Measurements from ENCODE around the gene SCGB1D2.
"Not testable (repeated sequence)": the region's sequence is repeated elsewhere in the genome, so short reads cannot be mapped to it uniquely, and the experiment has no call there.

Gene SCGB1D2

GRCh38 chr11:62242021-62242420, at the start of gene SCGB1D2:
Gene SCGB1D2 (plus strand): TSS chr11:62242239. CDS start chr11:62242308, 69 bp downstream.
- DNase-seq = peak; percentile 91

GRCh38 chr11:62193952-62194351, 48.1 kb upstream of the SCGB1D2 start:
- no peak for DNase-seq

DNA sequence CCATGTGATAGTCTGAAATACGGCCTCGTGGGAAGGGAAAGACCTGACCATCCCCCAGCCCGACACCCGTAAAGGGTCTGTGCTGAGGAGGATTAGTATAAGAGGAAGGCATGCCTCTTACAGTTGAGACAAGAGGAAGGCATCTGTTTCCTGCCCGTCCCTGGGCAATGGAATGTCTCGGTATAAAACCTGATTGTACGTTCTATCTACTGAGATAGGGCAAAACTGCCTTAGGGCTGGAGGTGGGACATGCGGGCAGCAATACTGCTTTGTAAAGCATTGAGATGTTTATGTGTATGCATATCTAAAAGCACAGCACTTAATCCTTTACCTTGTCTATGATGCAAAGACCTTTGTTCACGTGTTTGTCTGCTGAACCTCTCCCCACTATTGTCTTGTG, 47.0 kb upstream of the SCGB1D2 start:
- not testable (repeated sequence) for DNase-seq

- no peak for DNase-seq
Measured at GRCh38 chr11:62195945-62196344, 46.1 kb upstream of the SCGB1D2 start.

GRCh38 chr11:62197400-62197799, 44.6 kb upstream of the SCGB1D2 start:
- DNase-seq = not testable (repeated sequence)

DNA sequence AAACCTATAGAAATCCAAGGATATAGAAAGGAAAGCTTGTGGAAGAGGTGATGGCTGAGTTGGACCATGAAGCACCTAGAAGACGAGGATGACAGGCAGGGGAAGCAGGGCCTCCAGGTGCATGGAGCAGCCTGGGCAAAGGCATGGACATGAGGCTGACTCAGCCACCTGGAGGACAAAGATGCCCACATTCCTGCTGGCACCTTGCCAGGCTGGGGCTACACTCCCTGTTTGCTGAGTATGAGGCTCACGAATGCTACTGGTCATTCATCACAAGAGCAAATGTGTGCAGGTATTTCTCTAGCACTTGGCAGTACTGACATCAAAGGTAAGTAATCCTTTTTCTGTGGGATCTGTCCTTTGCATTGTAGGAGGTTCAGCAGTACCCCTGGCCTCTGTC, 40.7 kb upstream of the SCGB1D2 start:
- DNase-seq = no peak

DNA sequence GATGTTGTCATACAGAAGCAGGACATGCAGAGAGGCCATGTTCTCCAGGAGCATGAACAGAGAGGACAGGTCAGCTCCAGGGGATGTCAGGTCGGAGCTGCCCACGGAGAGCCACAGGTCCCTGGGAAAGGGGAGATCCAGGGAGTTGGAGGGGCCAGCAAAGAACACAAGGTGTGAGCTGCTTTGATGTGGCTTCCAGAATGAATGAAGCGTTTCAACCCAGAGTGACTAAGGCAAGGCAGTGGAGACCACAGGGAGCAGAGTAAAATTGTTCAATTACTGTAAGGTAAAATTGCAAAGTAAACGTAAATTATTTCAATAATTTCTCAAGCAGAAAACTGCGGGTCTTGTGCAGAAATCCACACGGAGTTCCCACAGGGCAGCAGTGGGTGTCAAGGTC, 39.1 kb upstream of the SCGB1D2 start:
- no peak for DNase-seq

DNA sequence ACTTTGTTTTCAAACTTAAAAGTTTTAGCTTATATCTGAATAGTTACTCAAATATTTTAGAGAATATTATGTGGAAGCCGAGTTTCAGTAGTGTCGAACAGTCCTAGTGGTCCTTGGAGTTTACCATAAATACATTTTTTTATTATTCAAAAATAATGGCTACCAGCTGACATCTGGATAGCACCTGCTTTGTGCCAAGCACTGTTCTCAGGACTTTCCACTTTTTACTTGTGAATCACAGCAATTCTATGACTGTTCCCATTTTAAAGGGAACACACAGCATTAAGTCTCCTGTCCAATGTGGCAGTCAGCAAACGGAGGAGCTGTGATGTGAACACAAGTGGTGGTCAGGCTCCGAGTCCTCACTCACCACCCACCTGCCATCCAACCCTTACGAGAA, 37.6 kb upstream of the SCGB1D2 start:
- no peak for DNase-seq

GRCh38 chr11:62205441-62205840, 36.6 kb upstream of the SCGB1D2 start:
- DNase-seq = no peak

- DNase-seq = not testable (repeated sequence)
Measured at GRCh38 chr11:62206276-62207066, 35.6 kb upstream of the SCGB1D2 start.

DNA sequence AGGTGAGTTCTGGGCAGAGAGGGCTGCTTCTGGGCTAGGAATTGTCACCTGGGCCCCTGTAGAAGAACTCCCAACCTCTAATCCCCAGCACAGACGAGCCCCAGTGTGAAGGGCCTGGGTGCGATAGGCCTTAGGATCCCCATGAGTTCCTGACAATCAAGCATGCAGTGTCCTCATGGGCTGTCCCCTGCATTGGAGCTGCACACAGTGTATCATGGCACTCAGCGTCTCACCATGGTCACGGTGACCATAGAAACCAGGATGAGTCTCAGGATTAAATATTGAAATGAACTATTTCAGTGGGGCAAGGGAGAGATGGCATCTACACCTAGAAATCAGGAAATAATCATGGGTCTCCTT, 33.3 kb upstream of the SCGB1D2 start:
- DNase-seq = peak; percentile 70

- DNase-seq = peak; percentile 19
Measured at GRCh38 chr11:62217191-62217748, 24.8 kb upstream of the SCGB1D2 start.

- no peak for DNase-seq
Measured at GRCh38 chr11:62221498-62221897, 20.5 kb upstream of the SCGB1D2 start.

GRCh38 chr11:62223095-62223494, 18.9 kb upstream of the SCGB1D2 start:
- no peak for DNase-seq

- no peak for DNase-seq
Measured at GRCh38 chr11:62233730-62234129, 8.3 kb upstream of the SCGB1D2 start.

DNA sequence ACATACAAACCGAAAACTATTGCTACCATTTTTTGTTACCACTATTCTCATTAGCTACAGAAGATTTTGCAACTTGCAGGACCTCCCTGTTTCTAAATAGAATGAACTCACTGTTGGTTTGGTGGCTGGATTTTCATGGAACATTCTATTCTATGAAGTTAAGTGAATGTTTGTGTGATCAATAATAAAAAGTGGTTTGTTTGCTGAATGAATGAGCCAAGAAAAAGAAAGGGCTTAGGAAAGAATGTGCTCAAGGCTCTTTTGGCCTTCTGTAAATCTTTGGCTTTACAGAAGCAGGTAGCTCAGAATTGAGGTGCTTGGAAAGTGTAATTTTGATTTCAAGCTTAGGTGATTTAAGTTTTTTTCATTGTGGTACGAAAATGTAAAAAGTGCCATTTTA, 5.9 kb upstream of the SCGB1D2 start:
- no peak for DNase-seq

DNA sequence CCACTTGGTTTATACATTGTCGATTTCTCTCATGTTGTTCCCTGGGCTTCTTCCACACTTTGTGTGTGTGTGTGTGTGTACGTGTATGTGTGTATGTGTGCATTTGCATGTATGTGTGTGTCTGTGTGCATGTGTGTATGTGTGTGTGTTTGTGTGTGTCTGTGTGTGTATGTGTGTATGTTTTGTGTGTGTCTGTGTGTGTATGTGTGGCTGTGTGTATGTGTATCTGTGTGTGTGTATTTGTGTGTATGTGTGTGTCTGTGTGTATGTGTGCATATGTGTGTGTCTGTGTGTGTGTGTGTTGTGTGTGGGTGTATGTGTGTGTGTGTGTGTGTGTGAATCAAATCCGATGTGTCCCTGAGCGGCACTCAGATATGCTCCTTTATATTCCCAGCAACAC, 4.5 kb upstream of the SCGB1D2 start:
- DNase-seq = no peak

DNA sequence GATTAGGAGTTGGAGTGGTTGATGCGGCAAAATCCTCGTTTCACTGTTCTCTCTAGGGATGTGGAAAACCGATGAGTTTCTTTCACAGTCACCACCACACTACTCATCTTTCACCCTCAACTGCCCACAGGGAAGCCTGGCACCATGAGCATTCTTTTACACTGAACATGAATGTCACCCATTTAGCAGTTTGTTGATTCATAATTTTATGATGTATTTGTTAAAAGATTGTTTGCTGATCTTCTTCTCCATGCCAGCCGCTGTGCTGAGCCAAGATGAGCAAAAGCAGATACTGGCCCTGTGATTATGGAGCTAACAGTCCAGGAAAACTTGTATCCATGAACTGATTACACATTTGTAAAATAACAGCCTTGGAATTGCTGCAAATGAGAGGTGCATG, 3.9 kb upstream of the SCGB1D2 start:
- DNase-seq = no peak

GRCh38 chr11:62241095-62241494, 944 bp upstream of the SCGB1D2 start:
- peak; percentile 14 for DNase-seq

- DNase-seq = no peak
Measured at GRCh38 chr11:62245271-62245753, 3.3 kb downstream of the SCGB1D2 start.

- DNase-seq = no peak
Measured at GRCh38 chr11:62251698-62252097, 9.7 kb downstream of the SCGB1D2 start.

DNA sequence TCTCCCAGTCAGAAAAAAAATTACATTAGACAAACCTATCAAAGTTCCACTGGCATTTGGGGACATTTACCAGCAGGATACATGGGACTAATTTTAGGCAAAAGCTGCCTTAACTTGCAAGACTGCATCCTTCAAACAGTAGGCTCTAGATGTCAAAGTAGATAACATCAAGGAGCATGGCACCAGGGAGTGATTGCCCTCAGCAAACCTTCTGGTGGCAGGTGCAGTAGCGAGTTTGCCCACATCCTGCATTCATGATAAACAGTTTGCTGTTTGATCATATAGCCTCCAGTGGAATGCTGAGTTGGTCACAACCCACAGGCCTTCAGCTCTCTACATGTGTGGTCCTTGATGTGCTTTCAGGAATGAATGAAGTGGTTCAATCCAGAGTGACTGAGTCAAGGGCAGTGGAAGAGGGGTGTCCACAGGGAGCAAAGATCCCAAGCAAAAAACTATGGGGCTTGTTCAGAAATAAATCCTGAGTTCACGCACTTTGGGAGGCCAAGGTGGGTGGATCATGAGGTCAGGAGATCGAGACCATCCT, 12.0 kb downstream of the SCGB1D2 start:
- DNase-seq = no peak

- no peak for DNase-seq
Measured at GRCh38 chr11:62256281-62256680, 14.2 kb downstream of the SCGB1D2 start.

GRCh38 chr11:62260261-62260953, 18.4 kb downstream of the SCGB1D2 start:
- DNase-seq = no peak

Measured in DMS153 (cell line).